Measurements from ENCODE around the gene SARDH.

- TF ChIP-seq ELF4 (IDR thresholded peaks at IDR 0.05) (no peak), FOXA1 (IDR thresholded peaks at IDR 0.05) (no peak), L3MBTL2 (conservative IDR thresholded peaks at IDR 0.05) (no peak), NFRKB (IDR thresholded peaks at IDR 0.05) (no peak), HDGF (IDR thresholded peaks at IDR 0.05; ENCODE audit: borderline replicate concordance) (no peak), FOXM1 (IDR thresholded peaks at IDR 0.05; ENCODE audit: borderline replicate concordance) (no peak), ARNT (IDR thresholded peaks at IDR 0.05) (no peak), LEF1 (IDR thresholded peaks at IDR 0.05; ENCODE audit: borderline replicate concordance) (no peak), FOXK2 (IDR thresholded peaks at IDR 0.05) (no peak), BHLHE40 (IDR thresholded peaks at IDR 0.05; ENCODE audit: borderline replicate concordance) (no peak), TARDBP (IDR thresholded peaks at IDR 0.05) (no peak)
These were observed 29.7 kb downstream of the SARDH start for GRCh38 chr9:133708246-133709014.

All from HEK293T (cell line).